GM20431 (cell line): ENCODE data around the gene TTC39B.

Experiments
- in situ Hi-C: fragments of 300-500 bp; cut with MseI, MboI; formaldehyde crosslinking; loops from one replicate; pipeline ENCODE4 v1.15.0; 2020; ENCODE audit warnings: low sequenced_read_pairs; ENCODE audit not compliant: unreplicated experiment

TTC39B gene

GRCh38 chr9:15305470-15305869, 1.5 kb downstream of the TTC39B start:
- in situ Hi-C loops: no loop called here

- in situ Hi-C loops: no loop called here
Observed at GRCh38 chr9:15304632-15305031, 2.4 kb downstream of the TTC39B start.

- in situ Hi-C loops: no loop called here
Observed at GRCh38 chr9:15300218-15300617, 6.8 kb downstream of the TTC39B start.

GRCh38 chr9:15299374-15299939, 7.6 kb downstream of the TTC39B start:
- in situ Hi-C loops: no loop called here

- in situ Hi-C loops: no loop called here
Observed at GRCh38 chr9:15298362-15298761, 8.7 kb downstream of the TTC39B start.

- in situ Hi-C loops: no loop called here
Observed at GRCh38 chr9:15295761-15296405, 11.1 kb downstream of the TTC39B start.

GRCh38 chr9:15294604-15295003, 12.4 kb downstream of the TTC39B start:
- in situ Hi-C loops: no loop called here

- in situ Hi-C loops: no loop called here
Observed at GRCh38 chr9:15293804-15294316, 13.2 kb downstream of the TTC39B start.

GRCh38 chr9:15293084-15293483, 13.9 kb downstream of the TTC39B start:
- in situ Hi-C loops: no loop called here

GRCh38 chr9:15289603-15290002, 17.4 kb downstream of the TTC39B start:
- in situ Hi-C loops: no loop called here

- in situ Hi-C loops: no loop called here
Observed at GRCh38 chr9:15287309-15287708, 19.7 kb downstream of the TTC39B start.

- in situ Hi-C loops: no loop called here
Observed at GRCh38 chr9:15286161-15286821, 20.7 kb downstream of the TTC39B start.

GRCh38 chr9:15282567-15283285, 24.3 kb downstream of the TTC39B start:
- in situ Hi-C loops: no loop called here

- in situ Hi-C loops: no loop called here
Observed at GRCh38 chr9:15280647-15281046, 26.4 kb downstream of the TTC39B start.

GRCh38 chr9:15278839-15279238, 28.2 kb downstream of the TTC39B start:
- in situ Hi-C loops: no loop called here

- in situ Hi-C loops: no loop called here
Observed at GRCh38 chr9:15278091-15278687, 28.8 kb downstream of the TTC39B start.

- in situ Hi-C loops: no loop called here
Observed at GRCh38 chr9:15277400-15278090, 29.5 kb downstream of the TTC39B start.

GRCh38 chr9:15276328-15276938, 30.6 kb downstream of the TTC39B start:
- in situ Hi-C loops: no loop called here

- in situ Hi-C loops: no loop called here
Observed at GRCh38 chr9:15274425-15274824, 32.6 kb downstream of the TTC39B start.
